ENCODE measurements around the gene TADA2B. TPM values are rescaled to one million over a fixed set of nuclear protein-coding genes. Genes with fewer than 3 reads are reported as not detected.

TADA2B gene
- total RNA-seq = 10 to 100 TPM; 36.6 to 44.8 (median 42.3) TPM
- total RNA-seq (2013) = 32.7 TPM
- total RNA-seq = 30.8 to 107 (median 80.9) reads per million in 29 experiments

GRCh38 chr4:7043284-7044136 is at the start of gene TADA2B:
Gene TADA2B (plus strand): TSS chr4:7043372. CDS start chr4:7043580, 208 bp downstream.
- H3K27me3 Mint-ChIP-seq = no peaks in the 10 kb centered on the region
- CTCF ChIA-PET = interaction anchor here in 1 of 2 donors (0.8 to 4.4 kb wide), 5 partner anchors 25 to 369 kb away, joined by 3 to 69 read pairs (median 5); partner anchors contain the start of gene GRPEL1
- POLR2A ChIA-PET = interaction anchor here (0.6 to 2.6 kb wide), 4 partner anchors 23 to 242 kb away, joined by 3 to 10 read pairs (median 5); partner anchors contain the start of gene GRPEL1 (in 1 of the 2)
- H3K27ac Mint-ChIP-seq = peak within 1 kb of the TSS; percentile 80 to 85
- H3K4me3 Mint-ChIP-seq = peak within 1 kb of the TSS; percentile 88 to 92 (median 91)
- H3K27me3 ChIP-seq (replicated peaks in 1 of 2; ENCODE audit: control insufficient read depth in 2 of 2, extremely low read depth in 1 of 2, insufficient read depth in 2 of 2, low read length in 1 of 2) = no peaks in the 10 kb centered on the region
- H3K4me1 ChIP-seq (ENCODE audit: control insufficient read depth in 1 of 2, extremely low read depth in 1 of 2, insufficient read depth in 2 of 2, low read length in 2 of 2) = peaks cover 16 to 55% of the 10 kb centered on the region in 2 experiments
- H3K36me3 Mint-ChIP-seq = peaks cover 6% of the 10 kb centered on the region
- peak within 1 kb of the TSS; percentile 77 to 81 for H3K4me3 ChIP-seq (ENCODE audit: control insufficient read depth in 1 of 2, extremely low read depth in 1 of 2, low read length in 1 of 2)
- peaks cover 48 to 52% (median 51%) of the 10 kb centered on the region in 3 donors for H3K4me1 Mint-ChIP-seq
- peak within 1 kb of the TSS; percentile 52 for H3K27ac ChIP-seq (ENCODE audit: low read length)
- H3K9me3 ChIP-seq = no peaks in the 10 kb centered on the region
- H3K9me3 Mint-ChIP-seq = no peaks in the 10 kb centered on the region
- under 1% methylated on average over 119 of the region's 119 CpGs for WGBS (ENCODE audit: insufficient coverage)
- peaks cover 0 to 8% of the 10 kb centered on the region in 2 donors for H3K36me3 ChIP-seq (ENCODE audit: control insufficient read depth in 2 of 2, extremely low read depth in 1 of 2, insufficient read depth in 1 of 2, low read length in 1 of 2)
- DNase-seq = peak in 34 of 35 experiments; percentile 25 to 67 (median 47)
- peak; percentile 50 to 60 (median 56) for ATAC-seq (replicated peaks in 1 of 4)

GRCh38 chr4:6996481-6996880 is 46.7 kb upstream of the TADA2B start:
- no peak overlapping the region for H3K4me3 ChIP-seq (ENCODE audit: control insufficient read depth in 1 of 2, extremely low read depth in 1 of 2, low read length in 1 of 2)
- H3K9me3 Mint-ChIP-seq = no peaks in the 10 kb centered on the region
- 97% methylated on average over 7 of the region's 12 CpGs for WGBS (ENCODE audit: insufficient coverage)
- H3K27ac ChIP-seq (ENCODE audit: low read length) = no peak overlapping the region
- ChIA-PET CTCF (no interaction called here), POLR2A (no interaction called here)
- peaks cover 51% of the 10 kb centered on the region for H3K36me3 Mint-ChIP-seq
- no peaks in the 10 kb centered on the region for H3K27me3 ChIP-seq (replicated peaks in 1 of 2; ENCODE audit: control insufficient read depth in 2 of 2, extremely low read depth in 1 of 2, insufficient read depth in 2 of 2, low read length in 1 of 2)
- peaks cover 21 to 47% (median 26%) of the 10 kb centered on the region in 3 donors for H3K4me1 Mint-ChIP-seq
- H3K9me3 ChIP-seq = no peaks in the 10 kb centered on the region
- H3K27me3 Mint-ChIP-seq = no peaks in the 10 kb centered on the region
- peaks cover 2 to 24% of the 10 kb centered on the region in 2 experiments for H3K4me1 ChIP-seq (ENCODE audit: control insufficient read depth in 1 of 2, extremely low read depth in 1 of 2, insufficient read depth in 2 of 2, low read length in 2 of 2)
- ATAC-seq (replicated peaks in 1 of 4) (no peak), DNase-seq (no peak)
- no peak overlapping the region for H3K27ac Mint-ChIP-seq
- H3K36me3 ChIP-seq (ENCODE audit: control insufficient read depth in 2 of 2, extremely low read depth in 1 of 2, insufficient read depth in 1 of 2, low read length in 1 of 2) = peaks cover 8 to 65% of the 10 kb centered on the region in 2 donors
- H3K4me3 Mint-ChIP-seq = no peak overlapping the region

- H3K36me3 ChIP-seq (ENCODE audit: control insufficient read depth in 2 of 2, extremely low read depth in 1 of 2, insufficient read depth in 1 of 2, low read length in 1 of 2) = peaks cover 21 to 81% of the 10 kb centered on the region in 2 donors
- peaks cover 0 to 11% of the 10 kb centered on the region in 2 experiments for H3K4me1 ChIP-seq (ENCODE audit: control insufficient read depth in 1 of 2, extremely low read depth in 1 of 2, insufficient read depth in 2 of 2, low read length in 2 of 2)
- 82% methylated on average over 14 of the region's 14 CpGs for WGBS (ENCODE audit: insufficient coverage)
- Mint-ChIP-seq H3K9me3 (no peaks in the 10 kb centered on the region), H3K27ac (peak overlapping the region; percentile 44 to 91), H3K36me3 (peaks cover 65% of the 10 kb centered on the region), H3K27me3 (no peaks in the 10 kb centered on the region), H3K4me3 (peak overlapping the region in 1 of 3 donors; percentile 40), H3K4me1 (peaks cover 8 to 29% (median 11%) of the 10 kb centered on the region in 3 donors)
- POLR2A ChIA-PET = no interaction called here
- DNase-seq (peak in 2 of 35 experiments; percentile 8 to 15), ATAC-seq (replicated peaks in 1 of 4) (peak; percentile 65 to 95 (median 82))
- H3K9me3 ChIP-seq = no peaks in the 10 kb centered on the region
- H3K27ac ChIP-seq (ENCODE audit: low read length) = no peak overlapping the region
- no peaks in the 10 kb centered on the region for H3K27me3 ChIP-seq (replicated peaks in 1 of 2; ENCODE audit: control insufficient read depth in 2 of 2, extremely low read depth in 1 of 2, insufficient read depth in 2 of 2, low read length in 1 of 2)
- H3K4me3 ChIP-seq (ENCODE audit: control insufficient read depth in 1 of 2, extremely low read depth in 1 of 2, low read length in 1 of 2) = no peak overlapping the region
- CTCF ChIA-PET = no interaction called here
These were observed 43.7 kb upstream of the TADA2B start for GRCh38 chr4:6999172-7000086.

GRCh38 chr4:7000421-7001176 is 42.6 kb upstream of the TADA2B start:
- ChIA-PET POLR2A (interaction anchor here in 1 of 2 donors (0.6 kb wide), 1 partner anchor 101 kb away, joined by 7 read pairs; no protein-coding TSS in a partner anchor), CTCF (no interaction called here)
- Mint-ChIP-seq H3K4me3 (no peak overlapping the region), H3K4me1 (peaks cover 8 to 29% (median 11%) of the 10 kb centered on the region in 3 donors), H3K27me3 (no peaks in the 10 kb centered on the region), H3K9me3 (no peaks in the 10 kb centered on the region), H3K36me3 (peaks cover 64% of the 10 kb centered on the region), H3K27ac (peak overlapping the region in 1 of 2 donors; percentile 91)
- Histone ChIP-seq H3K27me3 (replicated peaks in 1 of 2; ENCODE audit: control insufficient read depth in 2 of 2, extremely low read depth in 1 of 2, insufficient read depth in 2 of 2, low read length in 1 of 2) (no peaks in the 10 kb centered on the region), H3K4me3 (ENCODE audit: control insufficient read depth in 1 of 2, extremely low read depth in 1 of 2, low read length in 1 of 2) (no peak overlapping the region), H3K4me1 (ENCODE audit: control insufficient read depth in 1 of 2, extremely low read depth in 1 of 2, insufficient read depth in 2 of 2, low read length in 2 of 2) (peaks cover 0 to 11% of the 10 kb centered on the region in 2 experiments), H3K9me3 (no peaks in the 10 kb centered on the region), H3K36me3 (ENCODE audit: control insufficient read depth in 2 of 2, extremely low read depth in 1 of 2, insufficient read depth in 1 of 2, low read length in 1 of 2) (peaks cover 21 to 81% of the 10 kb centered on the region in 2 donors), H3K27ac (ENCODE audit: low read length) (no peak overlapping the region)
- WGBS (ENCODE audit: insufficient coverage) = over 99% methylated on average over 18 of the region's 18 CpGs
- no peak for ATAC-seq (replicated peaks in 1 of 4)
- no peak for DNase-seq

GRCh38 chr4:7001271-7001670 is 41.9 kb upstream of the TADA2B start:
- WGBS (ENCODE audit: insufficient coverage) = 97% methylated on average over 7 of the region's 7 CpGs
- POLR2A ChIA-PET = no interaction called here

More at GRCh38 chr4:7001271-7001670, 41.9 kb upstream of the TADA2B start:
- no peak overlapping the region for H3K27ac Mint-ChIP-seq
- ATAC-seq (replicated peaks in 1 of 4) (no peak), DNase-seq (no peak)
- CTCF ChIA-PET = no interaction called here
- no peaks in the 10 kb centered on the region for H3K9me3 ChIP-seq
- H3K36me3 Mint-ChIP-seq = peaks cover 63% of the 10 kb centered on the region
- peaks cover 8 to 29% (median 11%) of the 10 kb centered on the region in 3 donors for H3K4me1 Mint-ChIP-seq
- H3K27ac ChIP-seq (ENCODE audit: low read length) = no peak overlapping the region
- peaks cover 21 to 84% of the 10 kb centered on the region in 2 donors for H3K36me3 ChIP-seq (ENCODE audit: control insufficient read depth in 2 of 2, extremely low read depth in 1 of 2, insufficient read depth in 1 of 2, low read length in 1 of 2)
- no peak overlapping the region for H3K4me3 Mint-ChIP-seq
- H3K4me3 ChIP-seq (ENCODE audit: control insufficient read depth in 1 of 2, extremely low read depth in 1 of 2, low read length in 1 of 2) = no peak overlapping the region
- peaks cover 0 to 11% of the 10 kb centered on the region in 2 experiments for H3K4me1 ChIP-seq (ENCODE audit: control insufficient read depth in 1 of 2, extremely low read depth in 1 of 2, insufficient read depth in 2 of 2, low read length in 2 of 2)
- no peaks in the 10 kb centered on the region for H3K9me3 Mint-ChIP-seq
- H3K27me3 ChIP-seq (replicated peaks in 1 of 2; ENCODE audit: control insufficient read depth in 2 of 2, extremely low read depth in 1 of 2, insufficient read depth in 2 of 2, low read length in 1 of 2) = no peaks in the 10 kb centered on the region
- H3K27me3 Mint-ChIP-seq = no peaks in the 10 kb centered on the region
